SH-SY5Y (cell line): ENCODE measurements around the gene FABP1.

ENCODE experiments used
- GATA2 ChIP-seq: IDR thresholded peaks from 2 replicates; pipeline ENCODE4 v1.6.1; 2011; ENCODE audit warnings: mild to moderate bottlenecking, low read depth, low read length
- GATA3 ChIP-seq: IDR thresholded peaks from 2 replicates; pipeline ENCODE4 v1.6.1; 2011; ENCODE audit warnings: low read depth, mild to moderate bottlenecking, low read length, moderate library complexity

DNA sequence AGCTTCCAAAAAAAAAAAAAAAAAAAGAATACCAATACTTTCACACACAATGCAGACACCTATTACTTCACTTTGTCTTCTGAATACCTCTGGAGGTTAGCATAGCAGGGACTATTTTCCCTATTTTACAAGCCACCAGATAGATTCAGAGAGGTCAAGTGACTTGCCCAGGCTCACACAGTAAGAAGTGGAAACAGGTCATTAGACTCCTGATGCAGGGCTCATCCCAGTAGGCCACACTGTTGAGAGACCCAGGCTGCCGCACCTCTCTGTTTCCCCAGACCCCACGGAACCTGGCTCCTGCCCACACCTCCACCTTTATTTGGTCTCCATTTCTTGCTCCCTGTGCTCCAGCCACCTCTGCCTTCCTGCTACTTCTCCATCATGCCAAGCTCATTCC lies 40.8 kb downstream of the FABP1 start:
- TF ChIP-seq GATA3 (no peak), GATA2 (no peak)
